ENCODE results near the gene DHRS1. TPM values are rescaled to one million over a fixed set of nuclear protein-coding genes. Genes with fewer than 3 reads are reported as not detected.

Gene DHRS1
- total RNA-seq, 4 donors from 2014 or later: 8.2 to 33.0 (median 17.7) TPM

DNA sequence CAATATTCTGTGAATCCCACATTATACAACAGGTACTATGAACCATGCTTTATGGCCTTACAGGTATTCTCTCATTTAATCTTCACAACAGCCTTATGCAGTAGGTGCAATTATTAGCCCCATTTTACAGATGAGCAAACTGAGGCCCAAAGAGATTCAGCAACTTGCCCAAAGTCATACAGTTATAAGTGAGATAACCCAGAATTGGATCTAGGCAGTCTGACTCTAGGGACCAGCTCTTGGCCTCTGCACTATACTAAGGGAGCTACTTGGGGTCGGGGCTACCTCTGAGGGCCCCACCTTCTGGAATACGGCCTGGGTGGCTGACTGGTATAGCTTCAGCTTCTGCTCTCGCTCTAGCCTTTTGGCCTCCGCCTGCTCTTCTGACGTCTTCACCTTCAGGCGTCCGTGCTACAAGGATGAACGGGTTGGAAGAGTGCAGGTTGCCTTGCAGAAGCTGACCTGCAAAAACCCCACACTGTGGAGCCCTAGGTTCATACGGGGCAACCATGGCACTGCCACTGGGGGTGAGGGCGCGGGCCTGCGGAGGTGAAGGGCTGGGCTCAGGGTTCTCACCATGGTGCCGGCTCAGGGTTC, 28.9 kb downstream of the DHRS1 start:
- Histone ChIP-seq H3K36me3 (peaks cover 0 to 45% of the 10 kb centered on the region in 2 donors), H3K4me3 (peak overlapping the region; percentile 74 to 89), H3K9me3 (no peaks in the 10 kb centered on the region), H3K4me1 (peaks cover 0 to 19% (median 6%) of the 10 kb centered on the region in 3 donors), H3K27ac (peak overlapping the region; percentile 89 to 98 (median 96)), H3K27me3 (no peaks in the 10 kb centered on the region)
- WGBS, 2 donors (ENCODE audit: low coverage in 1 of 2): no CpG with 5 or more reads among the region's 13 CpGs
- TF ChIP-seq POLR2A (IDR thresholded peaks at IDR 0.05): peak in 1 of 2 donors; percentile 10
- TF ChIP-seq, protein P1, sequence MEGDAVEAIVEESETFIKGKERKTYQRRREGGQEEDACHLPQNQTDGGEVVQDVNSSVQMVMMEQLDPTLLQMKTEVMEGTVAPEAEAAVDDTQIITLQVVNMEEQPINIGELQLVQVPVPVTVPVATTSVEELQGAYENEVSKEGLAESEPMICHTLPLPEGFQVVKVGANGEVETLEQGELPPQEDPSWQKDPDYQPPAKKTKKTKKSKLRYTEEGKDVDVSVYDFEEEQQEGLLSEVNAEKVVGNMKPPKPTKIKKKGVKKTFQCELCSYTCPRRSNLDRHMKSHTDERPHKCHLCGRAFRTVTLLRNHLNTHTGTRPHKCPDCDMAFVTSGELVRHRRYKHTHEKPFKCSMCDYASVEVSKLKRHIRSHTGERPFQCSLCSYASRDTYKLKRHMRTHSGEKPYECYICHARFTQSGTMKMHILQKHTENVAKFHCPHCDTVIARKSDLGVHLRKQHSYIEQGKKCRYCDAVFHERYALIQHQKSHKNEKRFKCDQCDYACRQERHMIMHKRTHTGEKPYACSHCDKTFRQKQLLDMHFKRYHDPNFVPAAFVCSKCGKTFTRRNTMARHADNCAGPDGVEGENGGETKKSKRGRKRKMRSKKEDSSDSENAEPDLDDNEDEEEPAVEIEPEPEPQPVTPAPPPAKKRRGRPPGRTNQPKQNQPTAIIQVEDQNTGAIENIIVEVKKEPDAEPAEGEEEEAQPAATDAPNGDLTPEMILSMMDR (IDR thresholded peaks at IDR 0.05): no peak
- no peak for ATAC-seq

DNA sequence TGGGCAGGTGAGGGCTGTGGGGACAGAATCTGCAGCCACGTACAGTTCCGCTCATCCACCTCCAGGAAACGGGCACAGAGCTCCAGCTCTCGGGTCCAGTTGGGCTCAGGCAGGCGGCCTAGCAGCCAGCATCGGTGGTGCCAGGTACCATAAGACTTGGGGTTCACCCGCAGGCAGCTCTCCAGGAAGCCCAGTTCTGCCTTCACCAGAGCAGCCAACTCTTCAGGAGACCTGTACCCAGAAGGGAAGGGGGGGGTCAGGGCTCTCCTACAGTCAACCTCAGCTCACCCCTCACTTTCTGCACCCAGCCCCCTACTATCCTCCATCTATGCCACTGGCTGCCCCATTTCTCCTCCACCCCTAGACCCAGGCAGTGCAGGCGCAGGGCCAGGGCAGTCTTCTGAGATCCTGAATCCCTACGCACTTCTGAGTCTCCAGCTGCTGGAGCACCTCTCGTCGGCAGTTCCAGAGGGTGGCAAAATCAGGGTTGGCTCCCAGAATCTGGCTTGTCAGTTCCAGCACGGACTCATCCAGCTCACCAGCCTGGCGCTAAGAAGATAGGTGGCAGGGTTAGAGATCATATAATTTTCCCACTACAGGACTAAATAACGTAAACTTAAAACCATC, 29.6 kb downstream of the DHRS1 start:
- WGBS, 2 donors (ENCODE audit: low coverage in 1 of 2): 84 to 100% methylated on average over 1 to 6 of the region's 14 CpGs
- no peak for TF ChIP-seq EP300 (IDR thresholded peaks at IDR 0.05)
- TF ChIP-seq POLR2AphosphoS5 (IDR thresholded peaks at IDR 0.05): no peak
- no peak for TF ChIP-seq POLR2A (IDR thresholded peaks at IDR 0.05)
- TF ChIP-seq, protein P1 (IDR thresholded peaks at IDR 0.05): no peak
- Histone ChIP-seq H3K4me3 (no peak overlapping the region), H3K27me3 (no peaks in the 10 kb centered on the region), H3K4me1 (peaks cover 0 to 19% (median 6%) of the 10 kb centered on the region in 3 donors), H3K27ac (no peak overlapping the region), H3K9me3 (no peaks in the 10 kb centered on the region), H3K36me3 (peaks cover 0 to 51% of the 10 kb centered on the region in 2 donors)
- no peak for ATAC-seq

DNA sequence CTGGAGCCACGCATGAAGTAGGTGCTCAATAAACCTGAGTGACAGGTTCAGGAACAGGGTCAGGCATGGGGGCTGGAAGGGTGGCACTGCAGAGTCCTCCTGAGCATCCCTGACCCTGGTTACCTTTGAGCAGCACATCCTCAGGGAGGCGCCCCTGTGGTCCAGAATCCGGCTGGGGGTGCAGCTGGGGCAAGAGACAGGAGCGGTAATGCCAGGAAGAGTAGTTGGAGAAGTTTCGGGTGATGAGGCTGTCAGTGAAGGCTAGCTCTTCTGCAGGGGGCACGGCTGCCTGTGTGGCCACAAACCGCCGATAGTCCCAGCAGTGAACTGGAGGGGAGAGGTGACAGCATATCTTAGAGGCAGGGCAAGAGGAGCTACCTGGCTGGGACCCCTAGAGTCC, 30.2 kb downstream of the DHRS1 start:
- H3K27me3 ChIP-seq: no peaks in the 10 kb centered on the region
- H3K9me3 ChIP-seq: no peaks in the 10 kb centered on the region
- no peak overlapping the region for H3K27ac ChIP-seq
- H3K36me3 ChIP-seq: peaks cover 0 to 58% of the 10 kb centered on the region in 2 donors
- ATAC-seq: no peak
- TF ChIP-seq POLR2A (IDR thresholded peaks at IDR 0.05) (no peak), EP300 (IDR thresholded peaks at IDR 0.05) (no peak), POLR2AphosphoS5 (IDR thresholded peaks at IDR 0.05) (no peak)
- TF ChIP-seq, protein P1 (IDR thresholded peaks at IDR 0.05): no peak
- no peak overlapping the region for H3K4me3 ChIP-seq
- H3K4me1 ChIP-seq: peaks cover 0 to 19% (median 6%) of the 10 kb centered on the region in 3 donors
- 85% methylated on average over 4 of the region's 8 CpGs; no CpG with 5 or more reads in 1 of the 2 donors for whole genome bisulfite sequencing, 2 donors (ENCODE audit: low coverage in 1 of 2)

DNA sequence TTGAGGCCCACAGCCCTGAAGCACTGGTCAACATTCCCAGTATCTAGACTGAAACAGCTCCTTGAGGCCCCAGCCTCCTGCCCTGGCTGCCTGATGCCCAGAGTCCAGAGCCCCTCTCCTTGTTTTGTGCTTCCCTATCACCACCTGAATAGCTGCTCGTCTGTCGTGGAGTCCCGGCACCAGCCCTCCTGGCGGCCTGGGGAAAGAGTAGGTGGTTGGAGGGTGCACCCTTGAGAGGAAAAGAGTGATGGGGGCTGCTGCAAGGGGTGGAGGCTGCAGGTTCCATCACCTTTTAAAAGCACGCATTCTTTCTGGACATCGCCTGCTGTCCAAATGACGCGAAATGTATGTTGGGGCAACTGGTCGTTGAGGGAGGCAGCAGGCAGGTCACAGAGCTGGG, 31.4 kb downstream of the DHRS1 start:
- H3K27me3 ChIP-seq: no peaks in the 10 kb centered on the region
- no peak overlapping the region for H3K27ac ChIP-seq
- H3K4me1 ChIP-seq: peaks cover 0 to 19% (median 6%) of the 10 kb centered on the region in 3 donors
- no peak overlapping the region for H3K4me3 ChIP-seq
- H3K36me3 ChIP-seq: peaks cover 0 to 60% of the 10 kb centered on the region in 2 donors
- TF ChIP-seq, protein P1 (IDR thresholded peaks at IDR 0.05): no peak
- WGBS, 2 donors (ENCODE audit: low coverage in 1 of 2): 80% methylated on average over 5 of the region's 9 CpGs; no CpG with 5 or more reads in 1 of the 2 donors
- no peak for ATAC-seq
- H3K9me3 ChIP-seq: no peaks in the 10 kb centered on the region

DNA sequence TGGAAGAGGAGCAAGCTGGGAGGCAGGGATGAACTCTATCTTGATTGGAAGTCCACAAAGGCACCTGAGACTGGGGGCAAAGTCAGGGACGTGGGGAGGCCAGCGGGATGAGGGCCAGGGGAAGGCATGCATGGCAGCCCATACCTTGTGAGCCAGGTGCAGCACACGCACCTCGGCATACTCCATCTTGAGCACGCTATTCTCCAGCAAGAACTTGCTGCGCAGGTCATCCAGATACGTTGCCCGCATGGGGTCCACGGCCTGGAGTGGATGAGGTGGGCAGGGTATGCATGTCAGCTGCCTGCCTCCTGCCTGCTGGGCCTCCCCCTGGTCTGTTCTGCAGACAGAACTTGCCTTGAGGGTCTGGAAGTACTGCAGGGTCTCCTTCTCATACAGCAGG, 32.1 kb downstream of the DHRS1 start:
- Histone ChIP-seq H3K36me3 (peaks cover 0 to 60% of the 10 kb centered on the region in 2 donors), H3K4me1 (peaks cover 0 to 17% (median 6%) of the 10 kb centered on the region in 3 donors), H3K9me3 (no peaks in the 10 kb centered on the region), H3K27me3 (no peaks in the 10 kb centered on the region), H3K4me3 (no peak overlapping the region), H3K27ac (no peak overlapping the region)
- ATAC-seq: no peak
- TF ChIP-seq POLR2A (IDR thresholded peaks at IDR 0.05) (no peak), EP300 (IDR thresholded peaks at IDR 0.05) (no peak), POLR2AphosphoS5 (IDR thresholded peaks at IDR 0.05) (no peak)
- TF ChIP-seq, protein P1 (IDR thresholded peaks at IDR 0.05): no peak
- WGBS, 2 donors (ENCODE audit: low coverage in 1 of 2): 78% methylated on average over 3 of the region's 9 CpGs; no CpG with 5 or more reads in 1 of the 2 donors
